Endothelial cell of hepatic sinusoid (primary cell): Measurements from ENCODE around the gene FTCD.
"Not testable (repeated sequence)": the region's sequence is repeated elsewhere in the genome, so short reads cannot be mapped to it uniquely, and the experiment has no call there.

ENCODE experiments used
- in situ Hi-C: cut with HindIII; loops from 2 replicates; pipeline ENCODE4 v1.10.0; 2017; ENCODE audit warnings: low sequenced_read_pairs

FTCD gene

DNA sequence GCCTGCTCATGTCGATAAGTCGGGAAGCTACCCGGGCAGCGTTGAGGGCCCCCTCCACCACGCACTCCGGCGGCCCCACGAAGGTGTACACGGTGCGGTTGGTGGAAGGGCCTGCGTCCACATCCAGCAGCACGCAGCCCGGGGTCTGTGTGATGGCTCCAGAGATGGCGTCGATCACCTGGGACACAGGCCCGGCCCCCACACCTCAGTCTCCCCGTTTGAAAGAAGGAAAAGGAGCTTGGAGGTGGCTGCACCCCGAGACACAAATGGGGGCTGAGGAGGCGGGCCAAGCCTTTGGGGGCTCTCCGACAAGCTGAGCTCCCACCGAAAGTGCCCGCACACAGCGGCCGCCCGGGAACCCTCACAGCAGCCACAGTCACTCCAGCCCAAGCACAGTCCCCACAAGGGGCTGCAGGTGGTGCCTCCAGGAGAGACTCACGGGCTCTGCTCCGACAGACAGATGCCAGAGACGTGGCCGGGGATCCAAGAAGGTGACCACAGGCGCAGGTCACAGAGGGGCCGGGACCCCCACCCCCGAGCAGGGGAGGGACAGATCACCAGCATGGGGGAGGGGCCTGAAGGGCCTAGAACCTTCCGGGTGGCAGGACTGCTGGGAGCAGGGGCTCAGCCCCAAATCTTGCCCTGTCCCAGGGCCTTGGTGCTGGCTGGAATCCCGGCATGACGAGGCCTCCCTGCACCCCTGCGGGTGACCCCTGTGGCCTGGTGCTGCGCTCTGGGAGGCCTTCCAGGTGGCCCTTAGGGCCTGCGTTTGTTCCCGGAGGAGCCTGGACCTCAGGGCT lies 1.0 kb downstream of the FTCD start:
- in situ Hi-C loops, result no loop called here

DNA sequence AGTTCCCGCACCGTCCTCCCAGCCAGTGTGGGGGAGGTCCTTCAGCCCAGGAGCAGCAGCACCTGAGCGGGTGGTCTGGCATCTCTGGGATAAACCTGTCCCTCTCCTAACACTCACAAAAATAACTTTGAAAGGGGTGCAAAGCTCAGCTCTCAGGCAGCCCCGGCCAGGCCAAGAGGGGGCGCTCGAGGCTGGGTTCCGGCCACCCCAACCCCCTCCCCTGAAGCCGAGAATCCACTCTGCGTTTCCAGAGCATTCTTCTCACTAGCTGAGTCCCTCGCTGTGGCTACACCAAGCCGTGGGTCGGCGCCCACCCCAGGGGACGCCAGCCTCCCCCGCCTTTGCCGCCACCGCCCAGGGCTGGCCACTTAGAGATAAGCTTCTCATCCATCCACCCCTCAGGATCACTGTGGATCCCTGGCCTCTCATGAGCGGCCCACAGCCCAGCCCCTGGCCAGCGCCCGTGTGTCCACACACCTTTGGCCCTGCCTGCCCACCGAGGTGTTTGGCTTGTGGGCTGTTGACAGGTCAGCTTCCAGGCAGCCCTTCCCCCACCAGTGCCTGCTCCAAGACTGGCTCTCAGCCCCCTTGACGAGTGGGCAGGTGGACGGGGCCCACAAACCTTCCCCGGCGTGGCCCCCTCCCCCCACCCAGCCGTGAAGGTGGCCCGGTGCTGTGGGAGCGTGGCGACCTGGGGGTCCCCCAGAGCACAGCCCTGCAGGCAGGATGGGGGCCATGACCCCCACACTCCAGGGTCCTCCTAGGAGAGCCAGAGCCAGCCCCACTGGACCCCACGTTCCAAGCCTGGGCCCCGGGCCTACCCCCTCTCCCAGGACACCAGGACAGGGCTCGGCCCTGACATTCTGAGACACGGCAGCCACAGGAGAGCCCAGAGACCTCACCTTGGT lies 1.9 kb downstream of the FTCD start:
- in situ Hi-C loops, result no loop called here

DNA sequence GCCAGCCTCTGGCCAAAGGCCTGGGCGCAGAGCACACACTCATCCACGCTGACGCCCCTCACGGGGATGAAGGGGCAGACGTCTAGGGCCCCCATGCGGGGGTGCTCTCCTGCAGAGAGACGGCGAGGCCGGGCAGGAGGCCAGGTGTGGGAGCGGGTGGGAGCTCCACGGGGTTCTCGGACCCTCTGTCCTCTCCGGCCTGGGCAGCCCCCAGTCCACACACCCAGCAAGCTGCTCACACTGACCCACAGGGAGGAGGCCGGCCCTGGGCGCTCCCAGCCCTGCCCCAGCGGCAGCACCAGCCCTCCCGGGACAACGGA lies 2.5 kb downstream of the FTCD start:
- in situ Hi-C loops, result no loop called here

DNA sequence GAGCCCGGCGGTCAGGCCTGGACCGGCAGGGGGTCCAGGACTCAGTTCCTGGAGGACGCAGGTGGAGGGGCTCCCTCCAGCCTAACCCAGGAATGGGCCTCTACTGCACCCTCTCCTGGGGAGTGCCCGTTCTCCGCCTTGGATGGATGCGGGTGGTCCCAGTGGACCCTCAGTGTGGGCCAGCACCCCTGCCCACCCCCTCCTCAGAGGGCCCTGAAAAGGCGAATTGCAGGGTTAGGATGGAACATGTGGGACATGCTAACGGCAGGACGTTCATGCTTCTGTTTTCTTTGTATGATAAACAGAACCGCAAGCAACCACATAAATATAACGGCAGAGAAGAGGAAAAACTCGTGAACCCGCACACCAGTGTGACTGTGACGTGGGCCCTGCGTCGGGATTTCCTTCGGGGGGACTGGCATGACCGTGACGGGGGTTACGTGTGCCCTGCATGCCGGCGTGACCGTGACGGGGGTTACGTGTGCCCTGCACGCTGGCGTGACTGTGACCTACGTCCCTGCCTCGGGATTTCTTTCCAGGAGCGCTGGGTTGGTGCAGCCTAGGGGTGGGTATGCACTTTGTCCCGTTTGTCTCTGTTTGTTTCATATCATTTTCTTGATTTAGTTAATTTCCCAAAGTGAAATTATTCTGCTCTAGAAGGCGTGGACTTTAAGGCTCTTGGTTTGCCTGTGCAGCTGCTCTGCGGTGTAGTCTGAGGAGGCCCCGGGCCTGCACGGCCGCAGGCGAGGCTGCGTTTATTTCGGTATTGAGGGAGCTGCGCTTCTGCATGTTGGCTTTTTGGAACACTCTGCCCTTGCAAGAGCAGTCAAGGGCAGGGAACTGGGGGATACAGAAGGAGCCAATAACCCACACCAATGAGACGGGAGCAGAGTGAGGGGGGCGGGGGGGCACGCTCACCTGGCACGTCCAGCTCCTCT lies 3.1 kb downstream of the FTCD start:
- in situ Hi-C loops, result no loop called here

DNA sequence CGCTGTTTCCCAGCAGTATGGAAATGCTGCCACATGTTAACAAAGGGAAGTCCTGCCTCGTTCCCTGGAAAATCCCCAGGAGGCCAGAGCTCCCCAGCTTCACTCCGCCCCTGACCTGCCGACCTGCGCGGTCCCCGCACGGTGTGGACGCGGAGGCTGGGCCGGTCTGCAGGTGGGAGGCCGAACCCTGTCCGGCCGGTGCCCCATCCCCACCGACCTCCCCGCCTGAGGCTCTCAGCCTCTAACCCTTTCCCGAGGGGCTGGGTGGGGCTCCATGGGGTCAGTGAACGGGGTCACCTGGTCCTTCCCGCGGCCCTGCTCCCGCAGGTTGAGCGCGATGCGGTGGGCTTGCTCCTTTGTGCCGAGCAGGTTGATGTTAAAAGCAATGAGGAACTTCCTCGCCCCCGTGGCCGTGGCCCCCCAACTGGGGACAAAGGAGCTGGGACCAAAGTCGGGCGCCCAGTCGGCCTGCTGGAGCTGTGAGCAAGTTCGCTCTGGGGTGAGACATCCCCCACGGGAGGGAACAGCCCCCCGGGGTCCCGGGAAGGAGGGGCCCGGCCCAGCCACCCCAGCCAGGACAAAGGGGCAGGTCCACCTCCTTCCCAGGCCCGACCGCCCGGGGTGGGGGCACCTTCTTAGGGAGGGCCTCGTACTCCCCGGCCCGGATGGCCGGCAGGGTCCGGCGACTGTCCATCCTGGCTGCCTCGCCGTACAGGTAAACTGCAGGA lies 4.0 kb downstream of the FTCD start:
- in situ Hi-C loops, result no loop called here

DNA sequence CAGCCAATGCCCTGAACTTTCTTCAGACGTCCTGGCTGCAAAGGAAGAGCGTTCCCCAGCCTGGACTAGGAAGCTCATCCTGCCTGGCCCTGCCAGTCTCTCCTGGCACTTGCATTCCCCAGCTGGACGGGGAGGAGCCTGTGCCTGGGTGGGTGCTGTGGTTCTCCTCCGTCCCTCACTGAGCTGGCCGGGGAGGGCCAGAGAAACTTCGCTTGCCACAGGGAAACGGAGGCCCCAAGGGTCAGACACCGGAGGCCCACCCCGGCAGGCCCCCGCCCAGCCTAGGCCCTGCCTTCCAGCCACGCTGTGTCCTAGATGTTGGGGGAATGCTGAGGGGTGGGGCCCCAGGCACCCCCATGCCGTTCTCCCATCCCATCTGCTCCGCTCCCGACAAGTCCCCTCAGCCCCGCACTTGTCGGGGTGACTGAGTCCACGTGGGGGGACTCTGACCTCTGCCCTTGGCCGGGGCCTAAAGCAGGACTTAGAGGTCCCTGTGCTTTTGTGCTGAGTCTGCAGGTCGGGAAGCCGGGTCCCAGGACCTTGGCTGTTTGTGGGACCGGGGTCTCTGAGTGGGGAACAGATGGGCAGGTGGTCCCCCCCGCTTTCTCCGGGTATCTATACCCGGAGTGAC lies 4.8 kb downstream of the FTCD start:
- in situ Hi-C loops, result no loop called here

DNA sequence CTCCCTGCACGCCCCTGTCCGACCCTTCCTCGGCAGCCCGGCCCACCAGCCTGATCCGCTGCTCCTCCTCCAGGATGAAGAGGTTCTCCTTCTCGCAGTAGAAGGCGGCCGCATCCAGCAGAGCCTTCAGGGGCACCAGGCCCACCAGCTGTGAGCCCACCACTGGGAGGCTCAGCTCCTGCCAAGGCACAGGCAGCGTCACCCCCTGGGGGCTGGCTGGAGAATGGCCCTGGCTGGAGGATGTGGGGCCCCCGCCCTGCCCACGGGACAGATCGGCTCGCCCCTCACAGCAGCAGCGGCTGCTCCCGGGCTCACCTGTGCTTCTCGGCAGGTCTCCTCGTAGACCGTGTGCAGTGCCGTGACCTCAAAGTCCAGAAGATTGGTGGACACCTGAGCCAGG lies 5.3 kb downstream of the FTCD start:
- in situ Hi-C loops, result no loop called here

DNA sequence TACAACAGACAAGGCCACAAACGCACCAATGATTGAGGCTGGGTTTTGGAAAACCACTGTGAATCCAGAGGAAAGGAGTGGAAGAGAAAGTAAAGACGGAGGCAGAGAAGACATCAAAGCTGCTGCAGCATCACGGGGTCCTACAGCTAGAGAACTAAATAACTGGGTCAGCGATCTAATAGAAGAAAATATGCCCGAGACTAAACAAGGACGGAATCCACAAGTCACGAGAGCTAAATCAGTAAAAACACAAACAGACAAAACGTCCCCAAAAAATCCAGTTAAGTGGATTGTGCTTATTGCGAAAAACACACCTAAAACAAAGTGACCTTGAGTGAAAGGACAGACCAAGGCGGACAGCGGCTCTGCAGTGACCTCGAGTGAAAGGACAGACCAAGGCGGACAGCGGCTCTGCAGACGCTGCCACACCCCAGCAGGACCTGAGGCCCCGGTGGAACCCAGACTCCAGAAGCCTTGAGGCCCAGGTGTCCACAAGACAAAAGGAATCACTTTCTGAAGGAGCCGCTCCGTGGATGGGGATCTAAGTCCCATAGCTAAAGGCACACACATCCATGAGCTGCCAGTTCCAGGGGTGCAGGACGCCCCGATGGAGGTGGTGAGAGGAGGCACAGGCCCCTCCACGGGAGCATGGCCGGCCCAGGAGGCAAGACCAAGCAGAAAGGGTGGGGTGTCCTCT lies 6.0 kb downstream of the FTCD start:
- in situ Hi-C loops, result no loop called here

DNA sequence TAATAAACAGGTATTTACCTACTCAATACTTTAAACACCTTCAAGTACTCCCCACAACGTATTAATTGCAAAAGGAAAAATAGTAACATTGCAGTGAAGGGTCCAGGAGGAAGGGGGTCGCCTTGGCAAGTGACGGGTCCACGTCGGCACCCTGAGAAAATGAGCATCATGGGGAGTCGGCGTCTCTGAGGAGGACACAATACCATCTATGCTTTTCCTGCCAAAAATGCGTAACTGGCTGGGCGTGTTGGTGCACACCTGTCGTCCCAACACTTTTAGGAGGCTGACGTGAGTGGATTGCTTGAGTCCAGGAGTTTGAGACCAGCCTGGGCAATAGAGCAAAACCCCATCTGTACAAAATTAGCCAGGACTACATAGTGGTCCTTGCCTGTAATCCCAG lies 7.3 kb downstream of the FTCD start:
- in situ Hi-C loops, result no loop called here

DNA sequence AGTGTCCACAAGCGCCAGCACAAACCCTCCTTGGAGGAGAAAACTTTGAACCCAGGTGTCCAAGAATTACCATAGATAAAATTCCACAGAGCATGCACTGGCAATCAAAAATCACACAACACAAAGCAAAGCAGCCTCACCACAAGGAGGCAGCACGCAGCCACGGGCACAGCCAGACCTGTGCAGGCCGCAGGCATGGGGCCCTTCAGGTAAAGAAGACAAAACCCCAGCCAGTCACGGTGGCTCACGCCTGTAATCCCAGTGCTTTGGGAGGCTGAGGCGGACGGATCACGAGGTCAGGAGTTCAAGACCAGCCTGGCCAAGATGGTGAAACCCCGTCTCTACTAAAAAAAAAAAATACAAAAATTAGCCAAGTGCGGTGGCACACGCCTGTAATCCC lies 8.0 kb downstream of the FTCD start:
- in situ Hi-C loops, result not testable (repeated sequence)

DNA sequence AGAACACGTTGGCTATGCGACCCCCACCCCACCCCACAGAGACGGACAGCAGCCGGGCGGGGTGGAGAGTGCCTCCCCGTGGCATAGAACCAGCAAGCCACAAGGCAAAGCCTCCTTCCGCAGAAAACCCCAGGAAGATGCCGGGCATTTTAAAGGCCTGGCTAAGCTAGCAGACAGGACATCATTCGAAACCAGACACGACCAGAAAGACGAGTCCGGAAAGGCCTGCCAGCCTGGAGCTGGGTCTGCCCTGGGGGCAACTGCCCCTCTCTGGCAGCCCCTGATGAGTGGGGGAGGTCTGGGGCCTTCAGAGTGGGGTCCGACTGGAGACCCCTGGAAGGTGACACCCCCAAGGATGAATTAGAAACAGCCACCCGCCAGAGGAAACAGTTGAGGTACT lies 8.5 kb downstream of the FTCD start:
- in situ Hi-C loops, result no loop called here

DNA sequence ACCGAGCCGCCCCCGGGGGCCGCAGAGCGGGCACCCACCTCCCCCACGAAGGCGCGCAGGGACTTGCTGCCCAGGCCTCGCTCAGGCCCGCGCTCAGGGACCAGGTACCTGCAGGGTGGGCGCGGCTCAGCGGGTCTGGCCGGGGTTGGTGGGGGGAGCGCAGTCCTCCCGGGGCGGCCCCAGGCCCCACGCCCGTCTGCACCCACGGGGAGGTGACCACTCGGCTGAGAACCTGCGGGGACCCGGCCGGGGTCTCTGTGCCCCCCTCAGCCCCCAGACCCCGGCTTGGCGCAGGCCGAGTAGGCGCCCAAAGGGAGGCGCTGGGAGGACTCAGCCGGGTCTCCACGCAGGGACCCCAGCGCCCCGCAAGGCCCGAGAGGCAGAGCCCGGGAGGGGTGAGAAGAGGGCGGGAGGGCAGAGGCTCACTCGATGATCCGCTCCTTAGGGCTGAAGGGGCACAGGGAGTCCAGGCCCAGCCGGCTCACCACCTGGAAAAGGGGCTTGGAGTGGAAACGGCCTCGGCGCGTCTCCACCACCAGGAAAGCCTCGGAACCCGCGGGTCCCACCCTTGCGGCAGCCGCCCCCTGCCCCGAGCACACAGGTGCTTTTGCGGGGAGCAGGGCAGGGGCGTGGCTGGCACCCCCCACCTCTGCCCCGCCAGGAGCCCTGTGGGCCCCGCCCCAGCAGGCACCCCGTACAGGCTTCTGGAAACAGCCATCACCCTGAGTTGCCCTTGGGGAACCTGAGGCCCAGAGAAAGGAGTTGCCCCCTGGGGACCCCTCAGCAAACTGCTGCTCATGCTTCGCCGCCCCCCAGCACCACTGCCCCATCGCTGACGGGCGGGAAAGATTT lies 9.3 kb downstream of the FTCD start:
- in situ Hi-C loops, result no loop called here

DNA sequence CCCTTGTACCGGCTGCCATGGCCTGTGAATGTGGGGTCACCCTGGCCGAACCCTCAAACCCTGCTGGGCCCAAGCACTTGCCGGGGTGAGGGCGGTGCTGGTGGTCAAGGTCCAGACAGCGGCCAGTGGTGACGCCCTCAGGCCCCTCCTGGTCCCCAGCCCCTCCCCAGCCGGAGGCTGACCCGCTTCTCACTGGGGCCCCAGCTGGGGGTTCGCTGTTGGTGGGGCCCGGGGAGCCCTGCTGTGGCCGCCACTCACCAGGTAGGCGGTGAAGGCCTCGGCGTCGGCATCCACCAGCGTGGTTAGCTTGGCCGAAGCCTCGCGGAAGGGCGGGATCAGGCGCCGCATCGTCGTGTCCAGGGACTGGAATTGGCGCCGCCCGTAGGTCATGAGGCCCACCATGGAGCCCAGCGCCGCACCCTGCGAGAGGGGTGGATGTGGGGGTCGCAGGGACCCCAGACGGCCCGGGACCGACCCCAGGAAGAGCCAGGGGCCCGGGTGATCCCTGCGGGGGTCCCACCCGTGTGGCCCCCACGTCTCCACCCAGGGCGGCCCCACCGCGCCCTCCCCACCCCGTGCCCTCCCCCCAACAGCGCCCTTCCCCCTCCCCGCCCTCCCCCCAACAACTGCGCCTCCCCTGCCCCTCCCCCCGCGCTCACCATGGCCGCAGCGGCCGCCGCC lies 10.1 kb downstream of the FTCD start:
- in situ Hi-C loops, result no loop called here

DNA sequence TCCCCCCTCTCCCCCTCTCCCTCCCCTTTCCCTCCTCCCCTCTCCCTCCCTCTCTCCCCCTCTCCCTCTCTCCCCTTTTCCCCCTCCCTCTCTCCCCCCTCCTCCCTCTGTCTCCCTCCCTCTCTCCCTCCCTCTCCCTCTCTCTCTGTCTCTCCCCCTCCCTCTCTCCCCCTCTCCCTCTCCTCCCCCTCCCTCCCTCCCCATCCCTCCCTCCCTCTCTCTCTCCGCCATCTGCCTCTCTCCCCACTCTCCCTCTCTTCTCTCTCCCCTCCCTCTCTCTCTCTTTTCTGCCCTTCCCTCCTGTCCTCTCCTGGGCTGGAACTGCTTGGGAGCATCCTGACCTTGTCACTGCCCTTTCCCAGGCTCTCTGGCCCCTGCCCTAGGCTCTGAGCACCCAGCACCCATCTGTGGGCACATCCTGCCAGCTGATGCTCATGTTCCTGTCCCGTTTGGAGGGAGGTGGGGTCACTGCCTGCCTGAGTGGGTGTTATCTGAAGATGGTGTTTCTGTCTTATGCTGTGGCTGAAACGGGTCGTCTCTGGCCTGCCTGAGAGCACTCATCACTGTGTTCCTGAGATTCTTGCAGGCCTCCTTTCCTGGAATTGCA lies 10.8 kb downstream of the FTCD start:
- in situ Hi-C loops, result no loop called here

DNA sequence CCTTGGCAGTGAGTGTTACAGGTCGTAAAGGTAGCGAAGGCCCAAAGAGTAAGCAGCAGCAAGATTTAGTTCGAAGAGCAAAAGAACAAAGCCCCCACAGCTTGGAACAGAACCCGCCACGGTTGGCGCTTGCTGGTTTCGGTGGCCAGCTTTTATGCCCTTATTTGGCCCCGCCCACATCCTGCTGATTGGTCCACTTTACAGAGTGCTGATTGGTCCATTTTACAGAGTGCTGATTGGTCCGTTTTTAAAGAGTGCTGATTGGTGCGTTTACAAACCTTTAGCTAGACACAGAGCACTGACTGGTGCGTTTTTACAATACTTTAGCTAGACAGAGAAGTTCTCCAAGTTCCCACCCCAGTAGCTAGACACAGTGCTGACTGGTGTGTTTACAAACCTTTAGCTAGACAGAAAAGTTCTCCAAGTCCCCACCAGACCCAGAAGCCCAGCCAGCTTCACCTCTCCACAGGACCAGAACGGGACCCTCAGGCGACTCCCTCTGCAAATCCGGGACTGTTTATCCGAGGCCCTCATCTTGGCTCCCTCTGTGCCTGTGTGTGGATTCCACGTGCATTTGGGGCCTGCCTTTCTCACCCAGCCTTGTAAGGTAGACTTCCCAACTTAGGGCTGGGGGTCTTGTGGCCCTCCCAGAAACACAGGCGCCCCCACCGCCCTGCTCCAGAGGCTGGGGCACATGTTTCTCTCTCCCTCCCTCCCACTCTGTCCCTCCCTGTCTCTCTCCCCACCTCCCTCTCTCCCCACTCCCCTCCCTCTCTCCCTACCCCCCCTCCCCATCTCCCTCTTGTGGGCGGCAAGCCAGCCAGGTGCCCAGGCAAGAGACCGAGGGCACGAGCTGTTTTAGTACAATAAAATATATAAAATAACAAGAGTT lies 12.6 kb downstream of the FTCD start:
- in situ Hi-C loops, result no loop called here

DNA sequence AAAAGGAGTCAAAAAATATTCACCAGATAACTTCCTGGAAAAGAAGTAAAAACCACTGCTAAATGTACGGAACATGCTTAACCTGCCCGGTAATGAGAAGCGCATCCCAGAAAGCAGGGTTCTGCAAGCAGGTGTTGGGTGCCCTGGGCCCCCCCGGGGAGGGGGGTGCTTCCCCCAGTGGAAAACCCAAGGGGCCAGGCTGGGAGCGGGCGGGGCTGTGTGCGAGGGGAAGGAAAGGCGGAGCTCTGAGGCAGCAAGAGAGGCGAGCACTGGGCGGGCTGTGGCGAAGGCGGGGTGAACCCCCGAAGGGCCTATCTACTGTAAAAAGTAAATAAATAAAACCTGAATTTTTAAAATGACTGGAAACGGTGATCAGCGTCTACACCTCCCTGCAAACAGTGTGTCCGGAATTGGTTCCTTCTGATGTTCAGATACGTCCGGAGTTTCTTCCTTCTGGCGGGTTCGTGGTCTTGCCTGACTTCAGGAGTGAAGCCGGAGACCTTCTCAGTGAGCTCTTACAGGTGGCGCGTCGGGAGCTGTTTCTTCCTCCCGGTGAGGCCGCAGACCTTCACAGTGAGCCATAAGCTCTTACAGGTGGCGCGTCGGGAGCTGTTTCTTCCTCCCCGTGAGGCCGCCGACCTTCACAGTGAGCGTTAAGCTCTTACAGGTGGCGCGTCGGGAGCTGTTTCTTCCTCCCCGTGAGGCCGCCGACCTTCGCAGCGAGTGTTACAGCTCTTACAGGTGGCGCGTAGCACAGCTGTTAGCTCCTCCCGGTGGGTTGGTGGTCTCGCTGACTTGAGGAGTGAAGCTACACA lies 13.4 kb downstream of the FTCD start:
- in situ Hi-C loops, result no loop called here
